HAP-1 (cell line): ENCODE data around the gene RAF1.
A peak's percentile ranks its signal among the peaks of the same experiment; 100 is the strongest.
"Not testable (repeated sequence)": the region's sequence is repeated elsewhere in the genome, so short reads cannot be mapped to it uniquely, and the experiment has no call there.

ENCODE experiments used
- DNase-seq, 2 experiments: peaks; one replicate each; pipeline ENCODE4 v3.0.0-alpha.2; 2016 to 2020; ENCODE audit warnings: low spot score in 2 of 2
- H3K27me3 ChIP-seq: fragments of 250-450 bp; sonication (Bioruptor Pico); 2 replicates; pipeline ENCODE4 v1.5.1; 2020; ENCODE audit warnings: low read depth, mild to moderate bottlenecking, moderate library complexity
- H3K36me3 ChIP-seq: fragments of 250-450 bp; sonication (Bioruptor Pico); replicated peaks from 2 replicates; pipeline ENCODE4 v1.5.1; 2020; ENCODE audit warnings: mild to moderate bottlenecking
- H3K4me1 ChIP-seq: fragments of 250-450 bp; sonication (Bioruptor Pico); 2 replicates; pipeline ENCODE4 v1.5.1; 2020; ENCODE audit warnings: mild to moderate bottlenecking
- H3K4me3 ChIP-seq: fragments of 250-450 bp; sonication (Bioruptor Pico); 2 replicates; pipeline ENCODE4 v1.5.1; 2020; ENCODE audit warnings: mild to moderate bottlenecking, moderate library complexity
- H3K9me3 ChIP-seq: fragments of 250-450 bp; sonication (Bioruptor Pico); 2 replicates; pipeline ENCODE4 v1.5.1; 2020; ENCODE audit warnings: mild to moderate bottlenecking, moderate library complexity
- in situ Hi-C: fragments of 300-500 bp; cut with MboI; formaldehyde crosslinking; loops from 3 replicates; pipeline ENCODE4 v1.14.3; 2020; ENCODE audit warnings: low sequenced_read_pairs, inconsistent platforms, mixed read lengths

Gene RAF1

DNA sequence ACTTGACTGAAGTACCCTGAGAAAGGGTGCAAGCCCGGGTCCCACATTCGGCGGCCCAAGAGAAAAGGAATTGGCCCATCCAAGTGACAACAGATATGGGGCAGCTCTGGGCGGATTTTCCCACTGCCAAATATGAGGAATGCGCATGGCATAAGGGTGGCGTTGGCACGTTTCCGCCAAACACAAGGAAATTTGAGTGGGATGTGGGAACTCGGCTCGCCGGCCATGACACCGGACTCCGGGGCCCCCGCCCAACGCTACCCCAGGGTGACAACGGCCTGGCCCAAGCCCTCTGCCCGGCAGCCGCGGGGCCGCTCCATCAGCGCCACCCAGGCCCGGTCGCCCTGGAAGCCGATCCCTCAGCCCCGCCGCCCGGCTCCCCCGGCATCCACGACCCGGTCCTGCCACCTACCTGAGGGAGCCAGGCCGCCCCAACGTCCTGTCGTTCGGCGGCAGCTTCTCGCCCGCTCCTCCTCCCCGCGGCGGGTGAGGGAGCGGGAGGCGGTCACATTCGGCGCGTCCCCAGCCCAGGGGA, 449 bp downstream of the RAF1 start:
- in situ Hi-C loops: no loop called here
- DNase-seq: no peak
- Histone ChIP-seq H3K27me3 (no peaks in the 10 kb centered on the region), H3K36me3 (no peaks in the 10 kb centered on the region; the same call in 1 of the 2 replicates), H3K9me3 (no peaks in the 10 kb centered on the region), H3K4me3 (peak overlapping the region; percentile 95), H3K4me1 (peaks cover 29% of the 10 kb centered on the region)

DNA sequence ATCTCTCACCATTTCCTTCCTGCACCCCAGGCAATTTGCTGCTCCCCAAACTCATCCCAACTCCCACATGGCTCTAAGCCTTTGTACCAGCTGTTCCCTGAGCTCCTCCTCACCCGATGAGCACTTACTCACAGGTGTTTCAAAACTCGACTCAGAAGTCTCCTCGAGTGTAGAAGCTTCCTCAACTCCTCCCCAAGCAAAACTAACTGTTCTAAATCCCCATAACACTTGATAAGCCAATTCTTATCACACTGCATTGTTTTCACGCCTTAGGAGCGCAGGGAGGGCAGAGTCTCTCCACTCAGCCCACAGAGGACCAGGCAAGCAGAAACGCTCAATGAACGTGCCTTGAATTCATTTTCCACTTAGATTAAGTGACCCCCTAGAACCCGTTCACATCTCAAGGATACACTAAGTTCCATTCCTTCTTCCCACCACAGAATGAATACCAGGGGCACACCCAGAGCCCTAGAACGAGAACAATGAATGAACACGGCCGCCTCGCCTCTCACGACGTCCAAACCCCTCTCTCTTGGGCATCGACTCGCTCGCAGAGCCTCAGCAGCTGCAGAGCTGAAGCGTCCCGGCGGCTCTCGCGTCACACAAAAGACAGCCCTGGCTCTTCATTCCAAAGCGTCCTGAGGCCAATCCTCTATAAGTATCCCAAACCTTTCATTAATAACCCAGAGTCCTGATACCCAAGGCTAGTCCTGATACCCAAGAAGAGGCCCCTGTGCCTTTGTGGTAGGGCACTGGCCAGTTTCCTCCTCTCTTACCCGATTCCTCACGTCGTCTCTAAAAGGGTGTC, 1.1 kb downstream of the RAF1 start:
- Histone ChIP-seq H3K27me3 (no peaks in the 10 kb centered on the region), H3K4me3 (peak overlapping the region; percentile 95), H3K36me3 (no peaks in the 10 kb centered on the region; the same call in 1 of the 2 replicates), H3K9me3 (no peaks in the 10 kb centered on the region), H3K4me1 (peaks cover 35% of the 10 kb centered on the region)
- in situ Hi-C loops: no loop called here
- DNase-seq: peak; percentile 50 to 63

DNA sequence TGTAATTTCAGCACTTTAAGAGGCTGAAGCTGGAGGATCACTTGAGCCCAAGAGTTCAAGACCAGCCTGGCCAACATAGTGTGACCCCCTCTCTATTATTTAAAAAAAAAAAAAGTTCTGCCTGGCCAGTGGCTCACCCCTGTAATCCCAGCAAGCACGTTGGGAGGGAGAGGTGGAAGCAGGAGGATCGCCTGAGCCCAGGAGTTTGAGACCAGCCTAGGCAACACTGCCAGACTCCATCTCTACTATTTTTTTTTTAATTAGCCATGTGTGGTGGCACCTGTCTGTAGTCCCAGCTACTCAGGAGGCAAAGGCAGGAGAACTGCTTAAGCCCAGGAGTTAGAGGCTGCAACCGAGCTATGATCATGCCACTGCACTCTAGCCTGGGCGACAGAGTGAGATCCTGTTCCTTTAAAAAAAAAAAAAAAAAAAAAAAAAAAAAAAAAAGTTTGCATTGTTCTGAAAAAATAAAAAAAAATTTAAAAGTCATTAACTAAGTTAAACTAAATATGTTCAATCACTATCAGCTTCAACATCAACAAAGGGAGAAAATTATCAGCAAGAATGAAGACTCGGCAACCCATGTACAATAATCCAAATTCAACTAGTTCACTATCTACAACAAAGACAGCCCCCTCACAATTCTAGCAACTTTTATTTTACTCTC, 1.9 kb downstream of the RAF1 start:
- peak in 1 of 2 experiments; percentile 26 for DNase-seq
- no peaks in the 10 kb centered on the region for H3K9me3 ChIP-seq
- H3K4me1 ChIP-seq: peaks cover 38% of the 10 kb centered on the region
- in situ Hi-C loops: no loop called here
- no peaks in the 10 kb centered on the region; the same call in 1 of the 2 replicates for H3K36me3 ChIP-seq
- H3K27me3 ChIP-seq: no peaks in the 10 kb centered on the region
- H3K4me3 ChIP-seq: peak overlapping the region; percentile 95

DNA sequence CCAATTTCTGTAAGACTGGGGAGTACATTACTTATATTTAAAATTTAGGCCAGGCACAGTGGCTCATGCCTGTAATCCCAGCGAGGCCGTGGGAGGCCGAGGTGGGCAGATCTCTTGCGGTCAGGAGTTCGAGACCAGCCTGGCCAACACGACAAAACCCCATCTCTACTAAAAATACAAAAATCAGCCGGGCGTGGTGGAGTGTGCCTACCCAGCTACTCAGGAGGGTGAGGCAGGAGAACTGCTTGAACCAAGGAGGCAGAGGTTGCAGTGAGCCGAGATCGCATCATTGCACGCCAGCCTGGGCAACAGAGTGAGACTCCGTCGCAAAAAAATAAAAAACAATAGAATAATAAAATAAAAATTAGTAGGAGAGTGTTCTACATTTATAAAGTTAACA, 2.5 kb downstream of the RAF1 start:
- H3K36me3 ChIP-seq, H3K27me3 ChIP-seq, H3K9me3 ChIP-seq, DNase-seq, in situ Hi-C loops: not testable (repeated sequence)
- H3K4me3 ChIP-seq: peak overlapping the region; percentile 1; the same call in 1 of the 2 replicates
- peaks cover 39% of the 10 kb centered on the region for H3K4me1 ChIP-seq

DNA sequence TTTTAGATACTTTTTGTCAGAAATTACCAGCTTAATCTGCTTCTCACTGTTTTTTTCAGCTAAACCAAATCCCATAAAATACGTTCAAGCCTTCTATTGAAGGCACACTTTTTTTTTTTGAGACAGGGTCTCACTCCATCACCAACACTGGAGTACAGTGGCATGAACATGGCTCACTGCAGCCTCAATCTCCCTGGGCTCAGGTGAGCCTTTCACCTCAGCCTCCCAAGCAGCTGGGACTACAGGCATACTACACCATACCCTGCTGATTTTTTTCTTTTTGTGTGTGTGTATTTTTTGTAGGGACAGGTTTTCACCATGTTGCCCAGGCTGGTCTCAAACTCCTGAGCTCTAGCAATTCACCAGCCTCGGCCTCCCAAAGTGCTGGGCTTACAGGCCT, 3.7 kb downstream of the RAF1 start:
- Histone ChIP-seq H3K4me1 (peaks cover 39% of the 10 kb centered on the region), H3K27me3 (no peaks in the 10 kb centered on the region), H3K9me3 (no peaks in the 10 kb centered on the region), H3K36me3 (no peaks in the 10 kb centered on the region; the same call in 1 of the 2 replicates), H3K4me3 (no peak overlapping the region)
- no peak for DNase-seq
- in situ Hi-C loops: no loop called here

DNA sequence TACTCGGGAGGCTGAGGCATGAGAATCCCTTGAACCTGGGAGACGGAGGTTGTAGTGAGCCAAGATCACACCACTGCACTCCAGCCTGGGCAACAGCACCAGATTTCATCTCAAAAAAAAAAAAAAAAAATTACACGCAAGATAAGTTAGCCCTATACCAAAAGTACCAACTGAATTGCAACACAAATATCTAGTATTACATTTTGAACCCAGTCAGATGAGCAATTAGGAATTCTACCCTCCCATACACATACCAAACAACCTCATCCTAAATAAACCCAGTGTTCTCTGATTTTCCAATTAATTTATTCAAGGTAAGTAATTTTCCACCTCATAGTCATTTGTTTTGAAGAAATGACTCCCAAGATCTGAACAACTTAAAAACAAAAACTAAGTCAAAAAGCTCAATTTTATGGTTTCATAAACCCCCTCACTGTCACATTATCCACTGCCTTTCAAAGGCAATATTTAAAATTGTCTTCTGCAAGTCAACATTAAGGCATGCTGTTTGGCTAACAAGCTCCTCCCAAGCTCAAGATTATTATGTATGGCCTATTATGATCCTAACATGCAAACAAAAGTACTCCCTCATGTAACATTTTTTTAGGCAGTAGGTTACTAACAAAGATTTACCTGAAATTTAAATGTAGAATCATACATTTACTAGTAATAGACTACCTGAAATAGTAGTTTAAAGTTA, 4.5 kb downstream of the RAF1 start:
- H3K9me3 ChIP-seq: no peaks in the 10 kb centered on the region
- no peak overlapping the region for H3K4me3 ChIP-seq
- H3K4me1 ChIP-seq: peaks cover 36% of the 10 kb centered on the region
- no peaks in the 10 kb centered on the region; the same call in 1 of the 2 replicates for H3K36me3 ChIP-seq
- DNase-seq: no peak
- no peaks in the 10 kb centered on the region for H3K27me3 ChIP-seq
- in situ Hi-C loops: no loop called here

DNA sequence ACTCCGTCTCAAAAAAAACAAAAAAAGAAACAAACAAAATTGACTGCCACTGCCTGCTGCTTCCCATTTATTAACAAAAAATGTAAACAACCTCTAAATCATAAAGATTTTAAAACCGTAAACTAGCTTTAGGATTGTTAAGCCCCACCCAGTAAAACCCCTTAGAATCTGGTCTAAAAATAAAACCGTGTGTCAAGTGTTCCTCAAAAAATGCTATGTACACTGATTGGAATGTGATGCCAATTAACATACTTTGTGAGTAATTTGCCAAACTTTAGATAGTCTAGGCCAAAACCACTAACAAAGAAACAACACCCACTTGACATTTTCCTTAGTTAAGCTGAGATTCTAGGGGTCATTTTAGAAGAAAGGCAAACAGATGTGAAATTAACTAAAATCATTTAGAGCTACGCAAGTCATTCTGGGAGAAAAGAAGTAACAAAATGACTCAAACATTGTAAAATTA, 5.3 kb downstream of the RAF1 start:
- Histone ChIP-seq H3K9me3 (no peaks in the 10 kb centered on the region), H3K36me3 (no peaks in the 10 kb centered on the region; the same call in 1 of the 2 replicates), H3K27me3 (no peaks in the 10 kb centered on the region), H3K4me3 (no peak overlapping the region), H3K4me1 (peaks cover 36% of the 10 kb centered on the region)
- peak in 1 of 2 experiments; percentile 80 for DNase-seq
- in situ Hi-C loops: no loop called here

DNA sequence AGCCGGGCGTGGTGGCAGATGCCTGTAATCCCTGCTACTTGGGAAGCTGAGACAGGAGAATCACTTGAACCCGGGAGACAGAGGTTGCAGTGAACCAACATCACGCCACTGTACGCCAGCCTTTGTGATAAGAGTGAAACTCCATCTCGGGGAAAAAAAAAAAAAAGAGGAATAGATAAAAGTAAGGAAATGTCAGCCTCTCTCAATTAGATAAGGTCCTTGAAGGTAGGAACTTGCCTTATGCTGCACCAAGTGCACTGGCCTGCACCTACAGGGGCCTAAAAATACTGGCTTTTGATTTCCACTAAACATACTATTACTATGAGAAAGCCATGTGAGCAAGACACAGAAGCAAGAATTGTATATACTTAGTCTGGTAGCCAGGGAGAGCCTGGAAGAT, 7.1 kb downstream of the RAF1 start:
- Histone ChIP-seq H3K9me3 (no peaks in the 10 kb centered on the region), H3K4me1 (peaks cover 36% of the 10 kb centered on the region), H3K36me3 (no peaks in the 10 kb centered on the region), H3K27me3 (no peaks in the 10 kb centered on the region), H3K4me3 (no peak overlapping the region)
- in situ Hi-C loops: no loop called here
- DNase-seq: no peak

DNA sequence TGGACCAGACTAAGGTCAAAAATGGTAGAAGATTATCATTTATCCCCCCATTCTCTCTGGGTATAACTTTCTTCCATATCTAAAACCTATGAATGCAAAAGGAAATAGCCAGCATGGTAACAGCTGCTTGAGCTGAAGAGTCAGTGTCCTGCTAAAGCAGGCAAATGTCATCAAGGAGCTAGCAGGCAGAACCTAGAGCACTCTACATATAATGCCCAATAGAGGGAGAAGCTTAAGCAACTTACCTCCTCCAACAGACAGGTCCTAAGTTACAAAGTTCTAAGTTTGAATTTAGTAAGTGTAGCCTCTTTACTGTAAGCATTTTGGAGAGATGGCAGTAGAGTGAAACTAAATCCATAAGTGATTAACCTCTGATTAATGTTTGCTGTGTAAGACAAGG, 7.7 kb downstream of the RAF1 start:
- no peaks in the 10 kb centered on the region for H3K36me3 ChIP-seq
- in situ Hi-C loops: no loop called here
- H3K4me3 ChIP-seq: no peak overlapping the region
- H3K9me3 ChIP-seq: no peaks in the 10 kb centered on the region
- H3K4me1 ChIP-seq: peaks cover 35% of the 10 kb centered on the region
- H3K27me3 ChIP-seq: no peaks in the 10 kb centered on the region
- no peak for DNase-seq

DNA sequence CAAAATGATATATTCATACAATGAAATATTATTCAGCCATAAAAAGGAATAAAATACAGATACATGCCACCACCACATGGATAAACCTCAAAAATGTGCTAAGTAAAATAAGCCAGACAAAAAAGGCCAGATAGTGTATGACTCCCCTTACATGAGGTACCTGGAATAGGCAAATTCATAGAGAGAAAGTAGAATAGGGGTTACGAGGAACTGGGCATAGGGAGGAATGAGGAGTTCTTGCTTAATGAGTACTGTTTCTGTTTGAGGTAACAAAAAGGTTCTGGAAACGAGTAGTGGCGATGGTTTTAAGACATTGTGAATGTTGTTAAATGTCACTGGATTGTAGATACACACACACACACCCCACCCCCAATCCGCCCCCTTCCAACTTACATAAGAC, 8.2 kb downstream of the RAF1 start:
- Histone ChIP-seq H3K4me3 (no peak overlapping the region), H3K36me3 (no peaks in the 10 kb centered on the region), H3K4me1 (peaks cover 35% of the 10 kb centered on the region), H3K9me3 (no peaks in the 10 kb centered on the region), H3K27me3 (no peaks in the 10 kb centered on the region)
- in situ Hi-C loops: no loop called here
- no peak for DNase-seq

DNA sequence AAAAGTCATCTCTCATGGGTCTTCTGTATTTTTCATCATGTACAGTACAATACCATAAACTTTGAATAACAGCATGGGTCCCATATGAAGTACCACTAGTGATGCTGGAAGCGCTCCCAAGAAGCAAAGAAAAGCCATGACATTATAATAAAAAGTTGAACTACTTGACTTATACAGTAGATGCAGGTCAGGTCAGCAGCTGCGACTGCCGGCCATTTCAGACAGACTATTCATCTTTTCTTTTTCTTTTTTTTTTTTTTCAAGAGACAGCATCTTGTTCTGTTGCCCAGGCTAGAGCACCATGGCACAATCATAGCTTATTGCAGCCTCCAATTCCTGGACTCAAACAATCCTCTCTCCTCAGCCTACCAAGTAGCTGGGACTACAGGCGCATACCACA, 10.2 kb downstream of the RAF1 start:
- in situ Hi-C loops: no loop called here

DNA sequence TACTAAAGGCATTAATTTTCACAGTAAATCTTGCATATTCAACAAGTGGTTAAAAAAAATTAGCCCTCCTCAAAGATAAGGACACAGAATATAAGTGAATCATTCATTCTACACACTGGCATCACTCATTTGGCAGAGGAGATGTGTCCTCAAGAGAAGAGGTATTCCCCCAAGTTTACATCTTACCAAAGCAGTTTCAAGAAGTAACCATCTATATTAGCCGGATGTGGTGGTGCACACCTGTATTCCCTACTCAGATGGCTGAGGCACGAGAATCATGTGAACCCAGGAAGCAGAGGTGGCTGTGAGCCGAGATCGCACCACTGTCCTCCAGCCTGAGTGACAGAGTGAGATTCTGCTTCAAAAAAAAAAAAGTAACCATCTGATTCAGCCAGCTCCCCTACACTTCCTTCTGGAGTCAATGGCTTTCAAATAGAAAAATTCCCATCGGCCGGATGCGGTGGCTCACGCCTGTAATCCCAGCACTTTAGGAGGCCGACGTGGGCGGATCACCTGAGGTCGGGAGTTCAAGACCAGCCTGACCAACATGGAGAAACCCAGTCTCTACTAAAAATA, 15.4 kb downstream of the RAF1 start:
- Histone ChIP-seq H3K4me3 (no peak overlapping the region), H3K36me3 (no peaks in the 10 kb centered on the region), H3K27me3 (no peaks in the 10 kb centered on the region), H3K9me3 (no peaks in the 10 kb centered on the region), H3K4me1 (peaks cover 16% of the 10 kb centered on the region)
- DNase-seq: no peak
- in situ Hi-C loops: no loop called here

More for the DNA sequence above, 10.2 kb downstream of the RAF1 start:
- no peaks in the 10 kb centered on the region for H3K9me3 ChIP-seq
- H3K36me3 ChIP-seq: no peaks in the 10 kb centered on the region
- H3K4me3 ChIP-seq: no peak overlapping the region
- peaks cover 21% of the 10 kb centered on the region for H3K4me1 ChIP-seq
- no peak for DNase-seq
- no peaks in the 10 kb centered on the region for H3K27me3 ChIP-seq

DNA sequence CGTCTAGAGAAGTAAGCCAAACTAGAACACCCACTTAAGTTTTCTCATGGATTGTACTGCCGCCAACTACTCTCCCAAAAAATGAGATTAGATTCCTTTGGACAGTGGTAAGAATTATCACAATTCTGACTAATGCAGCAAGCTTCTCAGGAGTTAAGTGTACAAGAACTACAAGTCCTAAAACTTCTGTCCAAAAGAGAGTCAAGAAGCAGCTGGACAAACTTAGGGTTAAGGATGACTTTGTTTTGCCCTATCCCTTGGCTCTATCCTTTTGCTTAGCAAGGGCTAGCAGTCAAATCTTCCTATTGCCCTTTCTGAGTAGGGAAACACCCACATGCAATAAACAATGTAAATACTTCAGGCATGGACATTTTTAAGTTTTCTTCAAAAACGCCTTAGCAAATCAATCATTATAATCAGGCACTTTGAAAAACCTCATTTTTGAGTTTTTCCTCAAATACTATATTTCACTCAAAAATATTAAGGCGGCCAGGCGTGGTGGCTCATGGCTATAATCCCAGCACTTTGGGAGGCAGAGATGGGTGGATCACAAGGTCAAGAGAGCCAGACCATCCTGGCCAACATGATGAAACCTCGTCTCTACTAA, 19.5 kb downstream of the RAF1 start:
- no peaks in the 10 kb centered on the region for H3K36me3 ChIP-seq
- in situ Hi-C loops: no loop called here
- no peak for DNase-seq
- no peak overlapping the region for H3K4me3 ChIP-seq
- H3K4me1 ChIP-seq: peaks cover 17% of the 10 kb centered on the region
- H3K27me3 ChIP-seq: no peaks in the 10 kb centered on the region
- H3K9me3 ChIP-seq: no peaks in the 10 kb centered on the region
